NCI-H460 (cell line): ENCODE results near the gene SLC9A8. TPM values are rescaled to one million over a fixed set of nuclear protein-coding genes. Genes with fewer than 3 reads are reported as not detected.
"Not testable (repeated sequence)": the region's sequence is repeated elsewhere in the genome, so short reads cannot be mapped to it uniquely, and the experiment has no call there.

Source experiments
- DNase-seq: peaks from one replicate; pipeline ENCODE4 v3.0.0-alpha.2; 2016; ENCODE audit warnings: low read depth; ENCODE audit errors: extremely low read depth
- polyA plus RNA-seq: library from polyadenylated mRNA; depleted of rRNA; stranded (reverse); fragments of >200 nt; gene quantifications from 2 replicates; pipeline ENCODE4 v1.2.3, GENCODE V29; 2014; cell fraction: nucleus; rRNA removed
- total RNA-seq: library from RNA; depleted of rRNA; stranded (reverse); fragments of >200 nt; shearing (Covaris generic); gene quantifications from 2 replicates; pipeline ENCODE4 v1.2.3, GENCODE V29; 2014; rRNA removed

SLC9A8 gene, protein sequence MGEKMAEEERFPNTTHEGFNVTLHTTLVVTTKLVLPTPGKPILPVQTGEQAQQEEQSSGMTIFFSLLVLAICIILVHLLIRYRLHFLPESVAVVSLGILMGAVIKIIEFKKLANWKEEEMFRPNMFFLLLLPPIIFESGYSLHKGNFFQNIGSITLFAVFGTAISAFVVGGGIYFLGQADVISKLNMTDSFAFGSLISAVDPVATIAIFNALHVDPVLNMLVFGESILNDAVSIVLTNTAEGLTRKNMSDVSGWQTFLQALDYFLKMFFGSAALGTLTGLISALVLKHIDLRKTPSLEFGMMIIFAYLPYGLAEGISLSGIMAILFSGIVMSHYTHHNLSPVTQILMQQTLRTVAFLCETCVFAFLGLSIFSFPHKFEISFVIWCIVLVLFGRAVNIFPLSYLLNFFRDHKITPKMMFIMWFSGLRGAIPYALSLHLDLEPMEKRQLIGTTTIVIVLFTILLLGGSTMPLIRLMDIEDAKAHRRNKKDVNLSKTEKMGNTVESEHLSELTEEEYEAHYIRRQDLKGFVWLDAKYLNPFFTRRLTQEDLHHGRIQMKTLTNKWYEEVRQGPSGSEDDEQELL
- 5.7 and 8.5 TPM in 2 replicates for total RNA-seq
- polyA plus RNA-seq: 19.1 and 20.3 TPM in 2 replicates

DNA sequence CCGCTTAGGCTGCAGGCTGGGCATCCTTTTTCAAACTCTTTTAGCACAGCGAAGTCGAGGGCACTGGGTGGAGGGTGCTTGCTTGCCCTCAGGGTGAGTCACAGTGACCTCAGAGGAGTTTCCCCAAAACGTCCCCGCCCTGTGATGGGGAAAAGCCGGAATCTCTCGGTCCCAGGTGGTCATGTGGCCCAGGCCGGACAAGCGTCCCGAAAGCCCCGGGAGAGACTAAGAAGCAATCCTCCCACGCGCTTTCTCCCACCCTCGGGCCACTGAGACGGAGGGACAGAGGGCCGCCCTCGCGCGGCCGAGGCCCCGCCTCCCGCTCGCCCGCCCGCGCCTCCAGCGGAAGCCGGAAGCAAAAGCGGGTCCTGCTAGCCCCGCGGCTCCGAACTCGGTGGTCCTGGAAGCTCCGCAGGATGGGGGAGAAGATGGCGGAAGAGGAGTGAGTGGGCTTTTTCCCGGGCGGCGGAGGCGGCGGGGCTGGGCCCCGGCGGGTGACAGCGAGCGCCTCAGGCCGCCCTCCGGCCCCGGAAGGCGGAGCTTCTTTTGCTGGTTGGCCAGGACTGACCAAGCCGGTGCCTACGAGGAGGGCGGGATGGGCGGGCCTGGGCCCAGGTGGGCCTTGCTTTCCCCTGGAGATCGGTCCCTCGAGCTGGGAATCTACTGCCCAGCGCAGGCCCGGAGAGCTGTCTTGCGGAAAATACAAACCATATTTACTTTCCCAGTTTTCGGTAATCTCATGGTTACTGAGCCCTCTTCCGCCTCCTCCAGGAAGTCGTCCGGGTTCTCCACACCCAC is at the start of gene SLC9A8:
Gene SLC9A8 (plus strand): TSS at position 322 of the 798 bp plus-strand sequence. CDS start 95 bp downstream, at position 417.
- peak; percentile 65 for DNase-seq

- DNase-seq: no peak
Observed at GRCh38 chr20:49762940-49763766, 49.5 kb upstream of the SLC9A8 start.

- DNase-seq: no peak
Observed at GRCh38 chr20:49765413-49765736, 47.3 kb upstream of the SLC9A8 start.

GRCh38 chr20:49765846-49766541 is 46.6 kb upstream of the SLC9A8 start:
- no peak for DNase-seq

GRCh38 chr20:49766979-49767521 is 45.6 kb upstream of the SLC9A8 start:
- DNase-seq: no peak

- peak; percentile 6 for DNase-seq
Observed at GRCh38 chr20:49768204-49769047, 44.2 kb upstream of the SLC9A8 start.

DNA sequence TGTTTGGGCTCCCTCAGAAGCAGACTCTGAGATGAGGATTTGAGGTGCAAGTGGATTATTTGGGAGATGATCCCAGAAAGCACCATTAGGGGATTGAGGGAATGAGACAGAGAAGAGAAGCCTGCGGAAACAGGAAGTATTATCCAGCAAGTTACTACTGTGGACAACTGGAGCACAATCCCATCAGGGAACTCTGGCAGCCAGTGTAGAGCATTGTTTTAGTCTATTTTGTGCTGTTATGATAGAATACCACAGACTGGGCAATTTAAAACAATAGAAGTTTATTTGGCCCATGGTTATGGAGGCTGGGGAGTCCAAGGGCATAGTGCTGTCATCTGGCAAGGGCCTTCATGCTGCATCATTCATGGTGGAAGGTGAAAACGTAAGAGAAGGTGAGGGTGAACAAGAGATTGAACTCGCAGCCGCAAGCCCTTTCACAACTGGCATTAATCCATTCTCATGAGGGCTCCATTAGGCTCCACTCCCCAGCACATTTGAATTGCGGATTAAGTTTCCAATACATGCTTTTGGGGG is 43.5 kb upstream of the SLC9A8 start:
- no peak for DNase-seq

DNA sequence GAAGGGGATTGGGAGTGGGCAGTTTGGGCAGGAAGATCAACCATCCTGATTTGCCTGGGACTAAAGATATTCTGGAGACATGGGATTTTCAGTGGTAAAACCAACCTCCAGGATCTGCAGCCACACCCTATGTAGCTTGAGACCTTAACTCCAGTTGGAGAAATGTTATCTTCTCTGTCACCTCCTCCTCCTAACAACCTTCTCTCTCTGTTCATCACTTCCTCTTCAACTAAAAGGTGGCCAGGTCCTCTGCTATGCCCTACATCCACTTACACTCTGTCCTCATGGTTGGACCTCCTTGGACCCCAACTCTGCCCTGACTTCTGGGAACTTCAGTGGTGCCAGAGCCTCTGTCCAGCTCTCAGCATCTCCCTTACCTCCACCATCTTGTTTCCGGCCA is 42.0 kb upstream of the SLC9A8 start:
- no peak for DNase-seq

GRCh38 chr20:49774213-49774612 is 38.4 kb upstream of the SLC9A8 start:
- DNase-seq: not testable (repeated sequence)

DNA sequence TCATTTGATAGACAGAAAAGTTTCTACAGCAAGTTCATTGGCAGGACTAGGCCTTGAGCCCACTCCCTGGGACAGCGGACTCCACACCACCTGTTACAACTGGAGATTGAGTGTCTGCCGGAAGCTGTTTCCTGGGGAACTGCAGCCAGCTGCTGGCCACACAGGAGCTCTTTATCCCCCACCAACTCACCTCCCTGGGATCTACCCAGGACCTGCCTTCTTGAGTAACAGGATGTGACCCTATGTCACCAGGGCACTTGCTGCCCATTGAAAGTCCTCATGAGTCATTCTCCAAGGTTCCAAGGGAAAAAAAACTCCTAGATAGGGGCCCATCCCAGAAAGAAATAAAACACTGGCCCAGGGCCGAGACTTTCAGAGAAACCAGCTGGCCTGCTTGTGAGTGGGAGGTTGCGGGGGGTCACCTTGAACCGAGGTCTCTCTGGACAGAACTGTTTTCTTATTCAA is 37.4 kb upstream of the SLC9A8 start:
- peak; percentile 9 for DNase-seq

GRCh38 chr20:49779972-49780371 is 32.7 kb upstream of the SLC9A8 start:
- DNase-seq: no peak

GRCh38 chr20:49781676-49782075 is 31.0 kb upstream of the SLC9A8 start:
- no peak for DNase-seq

DNA sequence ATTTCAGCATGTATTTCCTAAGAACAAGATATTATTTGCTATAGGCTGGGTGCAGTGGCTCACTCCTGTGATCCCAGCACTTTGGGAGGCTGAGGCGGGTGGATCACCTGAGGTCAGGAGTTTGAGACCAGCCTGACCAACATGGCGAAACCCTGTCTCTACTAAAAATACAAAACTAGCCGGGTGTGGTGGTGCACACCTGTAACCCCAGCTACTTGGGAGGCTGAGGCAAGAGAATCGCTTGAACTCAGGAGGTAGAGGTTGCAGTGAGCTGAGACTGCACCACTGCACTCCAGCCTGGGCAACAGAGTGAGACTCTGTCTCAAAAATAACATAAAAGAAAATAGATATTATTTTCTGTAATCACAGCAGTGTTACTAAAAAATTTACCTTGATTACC is 30.2 kb upstream of the SLC9A8 start:
- DNase-seq: not testable (repeated sequence)

DNA sequence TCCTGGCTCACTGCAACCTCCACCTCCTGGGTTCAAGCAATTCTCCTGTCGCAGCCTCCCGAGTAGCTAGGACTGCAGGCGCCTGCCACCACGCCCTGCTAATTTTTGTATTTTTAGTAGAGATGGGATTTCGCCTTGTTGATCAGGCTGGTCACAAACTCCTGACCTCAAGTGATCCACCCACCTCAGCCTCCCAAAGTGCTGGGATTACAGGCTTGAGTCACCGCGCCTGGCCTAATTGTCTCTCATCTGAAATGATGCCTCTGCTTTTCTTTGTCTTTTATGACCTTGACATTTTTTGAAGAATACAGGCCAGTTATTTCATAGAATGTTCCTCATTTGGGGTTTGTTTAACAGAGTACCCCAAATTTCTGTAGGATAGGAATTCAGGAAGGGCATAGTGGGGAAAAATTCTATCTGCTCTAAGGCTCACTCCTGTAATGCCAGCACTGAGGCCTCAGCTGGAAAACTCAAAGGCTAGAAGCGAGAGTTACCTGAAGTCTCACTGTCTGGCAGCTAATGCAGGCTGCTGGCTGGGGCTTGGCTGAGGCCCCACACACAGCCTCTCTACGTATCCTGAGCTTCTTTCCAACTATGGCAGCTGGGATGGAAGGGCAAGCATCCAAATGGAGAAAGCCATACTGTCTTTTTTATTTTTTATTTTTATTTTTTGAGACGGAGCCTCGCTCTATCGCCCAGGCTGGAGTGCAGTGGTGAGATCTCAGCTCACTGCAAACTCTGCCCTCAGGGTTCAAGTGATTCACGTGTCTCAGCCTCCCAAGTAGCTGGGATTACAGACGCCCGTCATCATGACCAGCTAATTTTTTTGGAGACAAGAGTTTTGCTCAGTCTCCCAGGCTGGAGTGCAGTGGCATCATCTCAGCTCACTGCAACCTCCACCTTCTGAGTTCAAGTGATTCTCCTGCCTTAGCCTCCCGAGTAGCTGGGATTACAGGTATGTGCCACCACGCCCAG is 29.3 kb upstream of the SLC9A8 start:
- DNase-seq: not testable (repeated sequence)

DNA sequence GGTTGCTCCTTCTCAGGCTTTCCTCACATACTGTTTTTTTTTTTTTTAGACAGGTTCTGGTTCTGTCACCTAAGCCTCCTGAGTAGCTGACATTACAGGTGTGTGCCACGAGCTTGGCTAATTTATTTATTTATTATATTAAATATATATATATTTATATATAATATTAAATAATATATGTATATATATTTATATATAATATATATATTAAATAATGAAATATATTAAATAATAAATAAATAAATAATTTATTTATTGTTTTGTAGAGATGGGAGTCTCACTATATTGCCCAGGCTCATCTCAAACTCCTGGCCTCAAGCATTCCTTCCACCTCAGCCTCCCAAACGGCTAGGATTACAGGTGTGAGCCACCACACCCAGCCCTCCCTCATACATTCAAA is 28.3 kb upstream of the SLC9A8 start:
- no peak for DNase-seq

GRCh38 chr20:49785149-49785851 is 27.3 kb upstream of the SLC9A8 start:
- no peak for DNase-seq

DNA sequence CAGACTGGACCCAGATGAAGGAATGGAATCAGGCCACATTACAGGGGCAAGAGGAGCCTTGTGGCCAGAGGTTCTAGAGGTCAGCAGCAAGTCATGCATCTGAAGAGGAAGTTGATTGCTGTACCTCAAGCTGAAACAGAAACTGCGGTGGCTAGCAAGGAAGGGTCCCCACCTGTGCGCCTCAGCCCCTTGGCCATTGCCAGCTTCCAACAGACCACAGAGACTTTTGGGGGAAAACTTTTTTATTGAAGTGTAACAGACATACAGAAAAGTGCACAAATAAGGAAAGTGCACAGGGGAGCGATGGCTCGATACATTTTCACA is 26.8 kb upstream of the SLC9A8 start:
- DNase-seq: no peak
